GM06990 (cell line): ENCODE measurements around the gene TNFRSF8.

Experiments used
- DNase-seq: peaks from one replicate; pipeline ENCODE4 v3.0.0-alpha.2; 2011; ENCODE audit not compliant: insufficient read length; ENCODE audit errors: extremely low read depth
- H3K27me3 ChIP-seq: replicated peaks from 2 replicates; pipeline ENCODE4 v1.6.0; 2011; ENCODE audit warnings: low read length; ENCODE audit not compliant: control insufficient read depth, insufficient read depth
- H3K36me3 ChIP-seq: 2 replicates; pipeline ENCODE4 v1.5.1; 2011; ENCODE audit warnings: low read length; ENCODE audit not compliant: control insufficient read depth, insufficient read depth
- H3K4me3 ChIP-seq: replicated peaks from 2 replicates; pipeline ENCODE4 v1.5.1; 2011; ENCODE audit warnings: low read depth, mild to moderate bottlenecking, control low read depth, low read length
- CTCF ChIP-seq: IDR thresholded peaks from 2 replicates; pipeline ENCODE4 v1.5.1; 2011; ENCODE audit warnings: low read length, control low read depth, mild to moderate bottlenecking, inconsistent platforms; ENCODE audit not compliant: insufficient read depth, poor library complexity, severe bottlenecking

TNFRSF8 gene

DNA sequence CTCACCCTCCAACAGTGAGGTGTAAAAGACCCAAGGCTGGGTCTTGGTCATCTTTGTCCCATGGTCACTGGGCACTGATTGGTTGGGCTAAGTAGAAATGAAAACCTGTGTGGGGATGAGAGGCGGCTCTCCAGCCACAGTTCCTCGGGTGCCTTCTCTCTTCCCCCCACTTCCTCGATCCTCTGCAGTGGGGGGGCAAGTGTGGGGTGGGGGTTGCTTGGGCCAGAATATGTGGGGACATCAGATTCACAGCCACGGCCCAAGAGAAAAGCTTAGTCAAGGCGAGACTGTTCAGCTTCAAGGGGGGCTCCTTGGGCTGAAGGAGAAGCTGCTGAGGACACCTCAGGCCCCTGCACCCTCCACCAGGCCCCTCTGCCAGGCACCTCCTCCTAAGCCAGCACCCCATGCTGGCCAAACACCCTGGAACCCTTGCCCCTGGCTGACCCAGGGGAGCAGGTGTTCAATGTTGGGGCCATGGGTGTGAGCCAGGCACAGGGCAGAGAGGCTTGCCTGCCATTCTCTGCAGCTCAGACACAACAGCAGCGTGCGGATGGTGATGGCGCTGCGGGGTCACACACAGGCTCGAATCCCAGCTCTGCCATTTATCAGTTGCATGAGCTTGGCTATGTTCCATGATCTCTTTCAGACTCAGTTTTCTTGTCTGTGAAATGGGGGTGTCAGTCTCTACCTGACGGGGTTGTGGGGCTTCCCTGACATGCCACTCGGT, 82.7 kb downstream of the TNFRSF8 start:
- Histone ChIP-seq H3K36me3 (peaks cover 18% of the 10 kb centered on the region), H3K4me3 (no peak overlapping the region), H3K27me3 (no peaks in the 10 kb centered on the region)
- DNase-seq = no peak
- TF ChIP-seq CTCF = no peak

- H3K36me3 ChIP-seq = peaks cover 15% of the 10 kb centered on the region
- no peaks in the 10 kb centered on the region for H3K27me3 ChIP-seq
- no peak for TF ChIP-seq CTCF
- no peak for DNase-seq
- no peak overlapping the region for H3K4me3 ChIP-seq
These were observed 83.4 kb downstream of the TNFRSF8 start for GRCh38 chr1:12146343-12147112.

- DNase-seq = no peak
- H3K36me3 ChIP-seq = peaks cover 11% of the 10 kb centered on the region
- TF ChIP-seq CTCF = no peak
- H3K4me3 ChIP-seq = no peak overlapping the region
- no peaks in the 10 kb centered on the region for H3K27me3 ChIP-seq
These were observed 84.1 kb downstream of the TNFRSF8 start for GRCh38 chr1:12147201-12147701.

DNA sequence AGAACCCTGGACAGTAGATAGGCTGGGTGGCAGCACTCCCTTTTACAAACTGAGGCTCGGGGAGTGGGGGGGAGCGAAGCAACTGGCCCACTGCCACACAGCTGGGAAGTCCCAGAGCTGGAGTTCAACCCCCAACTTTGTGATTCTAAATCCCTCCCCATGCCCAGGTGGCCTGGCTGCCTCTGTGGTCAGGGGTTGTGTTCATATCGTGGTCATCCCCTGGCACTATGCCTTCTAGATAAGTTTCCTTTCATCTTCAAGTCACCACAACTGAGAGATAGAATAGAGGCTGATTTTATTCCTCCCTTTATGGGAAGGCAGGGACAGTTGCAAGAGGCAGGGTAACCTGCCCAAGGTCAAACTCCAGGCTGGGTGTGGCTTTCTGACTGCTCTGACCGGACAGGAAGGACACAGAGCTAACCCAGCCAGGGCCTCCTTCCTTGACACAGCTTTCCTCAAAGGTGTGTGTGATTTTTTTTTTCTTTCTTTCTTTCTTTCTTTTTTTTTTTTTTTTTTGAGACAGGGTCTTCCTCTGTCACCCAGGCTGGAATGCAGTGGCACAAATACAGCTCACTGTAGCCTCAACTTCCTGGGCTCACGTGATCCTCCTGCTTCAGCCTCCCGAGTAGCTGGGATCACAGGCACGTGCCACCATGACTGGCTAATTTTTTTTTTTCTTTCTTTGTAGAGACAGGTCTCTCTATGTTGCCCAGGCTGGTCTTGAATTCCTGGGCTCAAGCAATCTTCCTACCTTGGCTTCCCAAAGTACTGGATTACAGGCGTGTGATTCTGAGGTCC, 85.3 kb downstream of the TNFRSF8 start:
- no peak for DNase-seq
- H3K4me3 ChIP-seq = no peak overlapping the region
- peaks cover 1% of the 10 kb centered on the region; the same call in 1 of the 2 replicates for H3K36me3 ChIP-seq
- no peaks in the 10 kb centered on the region for H3K27me3 ChIP-seq
- no peak for TF ChIP-seq CTCF

DNA sequence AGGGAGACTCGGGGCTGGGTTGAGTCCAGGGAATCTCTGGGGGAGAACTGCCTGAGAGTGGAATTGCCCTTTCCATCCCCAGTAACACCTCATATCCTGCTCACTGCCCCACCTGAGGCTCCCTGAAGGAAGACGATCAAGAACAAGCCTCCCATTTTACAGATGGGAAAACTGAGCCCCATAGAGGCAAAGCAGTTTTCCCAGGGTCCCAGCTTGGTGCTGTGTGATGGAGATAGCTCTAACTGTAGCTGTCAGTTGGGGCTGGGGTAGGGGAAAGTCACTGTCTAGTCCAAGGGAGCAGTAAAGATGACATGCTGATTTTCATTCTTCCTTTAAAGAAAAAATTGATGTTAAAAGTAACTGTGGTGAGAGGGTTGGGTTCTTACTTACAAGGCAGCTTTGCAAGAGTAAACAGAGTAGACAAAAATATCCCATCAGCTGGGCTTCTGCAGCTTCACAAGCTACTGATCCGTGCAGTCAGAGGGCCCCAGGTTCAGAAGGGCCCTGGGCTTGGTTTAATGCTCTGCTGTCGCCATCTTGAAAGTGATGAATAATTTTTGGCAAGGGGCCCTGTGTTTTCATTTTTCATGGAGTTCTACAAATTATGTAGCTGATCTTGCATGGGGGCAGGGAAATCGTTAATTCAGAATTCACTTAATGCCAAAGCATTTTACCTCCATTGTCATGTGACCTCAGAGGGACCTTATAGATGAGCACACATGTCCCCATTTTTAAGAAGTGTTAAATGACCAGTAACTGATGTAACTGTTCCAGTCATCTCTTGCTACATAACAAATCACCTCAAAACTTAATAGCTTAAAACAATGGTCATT, 86.1 kb downstream of the TNFRSF8 start:
- no peak for DNase-seq
- no peak for TF ChIP-seq CTCF

More for the DNA sequence above, 86.1 kb downstream of the TNFRSF8 start:
- H3K36me3 ChIP-seq = no peaks in the 10 kb centered on the region
- no peak overlapping the region for H3K4me3 ChIP-seq
- no peaks in the 10 kb centered on the region for H3K27me3 ChIP-seq
